GM18511 (cell line): ENCODE data around the gene PCSK2.

Source experiments
- ATAC-seq: cut with Tn5 transposase; IDR thresholded peaks from one replicate; pipeline ENCODE4 v1.9.1; 2021; ENCODE audit warnings: mild to moderate bottlenecking, moderate library complexity; ENCODE audit not compliant: unreplicated experiment

Gene PCSK2

DNA sequence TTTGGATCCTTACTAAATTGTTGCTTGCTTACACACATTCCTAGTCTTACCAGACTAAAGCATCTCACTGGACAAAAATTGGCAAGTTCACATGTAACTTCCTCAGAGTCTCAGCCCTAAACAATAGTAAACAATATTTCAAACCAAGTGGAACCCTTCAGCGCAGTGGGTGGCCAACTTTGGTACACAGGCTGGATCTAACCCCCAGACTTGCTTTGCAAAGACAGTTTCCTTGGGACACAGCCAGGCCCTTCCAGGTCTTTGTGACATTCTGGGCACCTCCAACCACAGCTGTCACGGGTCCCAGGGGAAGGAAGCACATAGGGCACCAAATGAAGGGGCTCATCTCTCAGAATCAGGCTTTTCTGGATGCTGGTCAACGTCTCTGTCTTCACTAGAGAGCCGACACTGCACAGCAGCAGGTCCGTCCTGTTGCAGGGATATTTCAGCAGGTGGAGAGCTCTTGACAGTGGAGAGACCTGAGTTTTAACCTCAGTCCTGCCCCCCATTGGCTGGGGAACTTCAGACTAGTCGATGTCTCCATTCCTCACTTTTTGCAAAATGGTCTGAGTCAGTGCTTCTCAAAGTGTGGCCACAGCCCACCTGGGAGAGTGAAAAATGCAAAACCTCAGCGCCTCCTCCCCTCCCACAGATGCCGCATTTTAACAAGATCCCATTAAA, 212.9 kb downstream of the PCSK2 start:
- ATAC-seq: no peak

DNA sequence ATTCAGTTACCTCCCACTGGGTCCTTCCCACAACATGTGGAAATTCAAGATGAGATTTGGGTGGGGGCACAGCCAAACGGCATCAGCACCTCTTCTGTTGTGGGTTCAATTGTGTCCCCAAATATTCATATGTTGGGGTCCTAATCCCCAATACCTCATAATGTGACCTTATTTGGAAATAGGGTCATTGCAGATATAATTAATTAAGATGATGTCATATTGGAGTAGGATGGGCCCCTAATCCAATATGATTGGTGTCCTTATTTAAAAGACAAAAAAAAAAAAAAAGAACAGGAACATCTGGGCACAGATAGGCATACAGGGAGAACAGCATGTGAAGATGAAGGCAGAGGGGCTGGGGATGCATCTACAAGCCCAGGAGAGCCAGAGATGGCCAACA, 214.9 kb downstream of the PCSK2 start:
- no peak for ATAC-seq

DNA sequence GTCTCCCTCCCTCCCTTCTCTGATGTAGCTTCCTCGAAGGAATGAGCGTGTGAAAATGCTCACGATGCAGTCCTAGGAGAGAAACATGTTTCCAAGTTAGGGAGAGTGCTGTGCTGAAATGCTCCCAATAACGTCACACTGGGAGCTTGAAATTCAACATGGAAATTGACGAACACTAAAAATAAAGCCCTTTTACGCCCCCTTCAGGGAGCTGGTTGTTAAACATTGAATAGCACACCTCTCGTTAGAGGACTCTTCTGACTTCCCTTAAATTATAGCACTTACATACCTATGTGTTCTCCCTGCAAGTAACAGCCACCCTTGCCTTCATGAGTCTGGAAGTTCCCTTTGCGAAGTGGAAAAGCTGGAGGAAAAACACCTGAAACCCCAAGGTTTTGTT, 215.7 kb downstream of the PCSK2 start:
- no peak for ATAC-seq

DNA sequence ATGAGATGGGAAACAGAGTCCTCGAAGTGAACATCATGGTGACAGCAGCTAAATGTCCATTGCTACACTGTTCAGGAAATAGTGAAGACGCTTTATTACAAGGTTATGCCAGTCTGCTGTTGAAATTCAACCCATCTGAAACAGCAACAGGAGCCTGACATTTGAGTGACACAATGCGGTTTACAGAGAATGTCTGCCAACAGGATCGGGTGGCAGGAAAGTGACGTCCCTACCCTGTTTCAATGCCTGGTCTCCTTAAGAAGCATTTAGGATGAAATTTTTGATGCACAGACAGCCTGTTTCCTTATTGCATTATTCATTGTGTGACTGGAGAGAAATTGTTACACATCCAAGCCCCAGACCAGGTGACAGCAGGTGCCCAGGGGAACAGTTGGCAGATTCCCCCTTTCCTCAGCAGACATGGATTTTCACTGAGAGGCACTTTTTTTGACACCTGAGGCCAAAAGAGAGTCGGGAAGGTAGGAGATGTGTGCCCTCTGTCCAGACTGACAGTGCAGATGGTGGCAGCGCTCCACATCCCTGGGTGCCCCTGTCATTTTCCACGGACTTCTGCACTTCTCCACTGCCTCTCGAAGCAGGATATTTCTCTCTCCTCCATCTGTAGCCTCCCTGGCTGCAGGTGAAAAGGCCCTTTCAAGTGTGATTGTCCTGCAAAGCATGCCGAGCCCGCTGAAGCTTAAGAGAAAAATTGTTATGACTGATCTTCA, 216.5 kb downstream of the PCSK2 start:
- no peak for ATAC-seq

DNA sequence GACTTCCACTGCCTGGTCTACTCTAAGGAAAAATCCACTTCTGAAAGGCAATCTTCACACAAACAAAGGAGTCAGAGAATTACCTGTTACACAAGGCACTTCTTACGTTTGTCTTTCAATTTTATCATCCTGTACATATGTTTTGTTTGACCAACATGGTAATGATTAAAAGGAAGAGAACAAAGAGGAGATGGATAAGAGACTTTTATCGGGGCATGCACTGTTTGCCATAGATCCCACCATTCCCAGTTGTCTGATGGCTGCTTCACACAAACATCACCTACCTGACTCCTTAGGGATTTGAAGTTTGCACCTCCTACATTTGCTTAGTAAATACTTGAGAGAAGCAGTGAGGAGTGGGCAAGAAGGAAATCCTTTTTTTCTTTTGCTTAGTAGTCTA, 217.3 kb downstream of the PCSK2 start:
- no peak for ATAC-seq

DNA sequence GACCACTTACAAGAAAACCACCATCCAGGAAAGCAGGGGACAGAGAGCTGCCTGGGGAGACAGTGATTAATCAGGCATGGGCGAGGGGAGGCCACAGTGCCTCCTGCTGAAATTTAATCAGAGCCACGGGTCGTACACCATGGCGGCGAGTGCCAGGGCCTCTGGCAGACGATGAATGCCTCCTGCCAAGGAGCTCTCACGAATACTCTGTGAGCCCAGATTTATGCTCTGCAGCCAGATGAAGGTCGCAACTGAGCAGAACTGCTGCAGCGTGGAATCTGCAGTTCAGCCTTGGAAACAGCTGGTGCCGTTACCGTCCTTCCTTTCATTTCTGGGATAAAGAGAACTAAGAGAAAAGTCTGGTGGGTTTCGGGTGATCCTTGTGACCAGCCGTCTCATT, 218.7 kb downstream of the PCSK2 start:
- ATAC-seq: no peak

DNA sequence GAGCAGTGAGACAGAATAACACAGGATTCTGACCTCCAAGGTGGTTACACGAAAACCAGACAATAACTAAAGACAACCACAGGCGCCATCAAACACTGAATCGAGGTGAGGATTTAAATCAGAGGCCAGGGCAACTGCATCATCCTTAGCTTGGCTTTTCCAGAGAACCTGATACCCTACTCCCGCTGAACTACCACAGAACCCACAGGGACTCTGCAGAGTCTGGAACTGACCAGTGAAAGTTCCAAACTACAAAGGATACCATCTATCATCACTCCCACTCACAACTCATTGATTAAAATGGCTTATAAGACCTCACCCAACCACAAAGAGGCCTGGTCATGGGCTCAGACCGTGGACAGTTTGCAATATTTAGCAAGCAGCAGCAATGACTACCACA, 219.3 kb downstream of the PCSK2 start:
- ATAC-seq: no peak

DNA sequence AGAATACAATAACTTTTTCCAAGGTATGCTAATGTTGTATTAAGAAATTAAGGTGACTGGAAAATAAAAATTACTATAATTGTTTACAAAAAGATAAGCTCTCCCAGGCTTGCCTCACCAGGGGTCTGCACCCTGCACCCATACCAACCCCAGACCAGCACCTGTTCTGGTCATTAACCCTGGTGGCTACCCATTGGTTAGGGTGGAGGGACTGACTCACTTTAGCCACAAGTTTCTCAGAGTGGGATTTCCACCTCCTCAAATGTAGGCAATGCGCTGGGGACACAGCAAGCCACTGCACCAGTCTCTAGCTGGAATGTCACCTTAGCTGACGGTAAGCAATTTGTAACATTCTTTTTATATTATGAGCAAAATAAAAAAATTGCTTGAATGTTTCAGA, 221.2 kb downstream of the PCSK2 start:
- no peak for ATAC-seq

DNA sequence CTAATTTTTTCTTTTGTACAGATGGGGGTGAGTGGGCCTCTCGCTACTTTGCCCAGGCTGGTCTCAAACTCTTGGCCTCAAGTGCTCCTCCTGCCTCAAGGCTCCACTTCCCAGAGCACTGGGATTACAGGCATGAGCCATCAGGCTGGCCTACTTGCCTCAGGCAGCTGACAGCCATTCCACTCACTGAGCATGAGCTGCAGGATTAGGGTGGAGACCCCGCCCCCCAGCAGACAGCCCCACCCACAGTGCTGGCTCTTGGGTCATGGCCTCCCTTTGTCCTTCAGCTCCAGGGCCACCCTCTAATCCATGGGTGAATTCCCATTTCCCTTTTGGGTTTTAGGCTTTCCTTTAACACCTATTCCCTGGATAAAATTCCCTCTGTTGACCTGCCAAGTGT, 222.2 kb downstream of the PCSK2 start:
- ATAC-seq: no peak

DNA sequence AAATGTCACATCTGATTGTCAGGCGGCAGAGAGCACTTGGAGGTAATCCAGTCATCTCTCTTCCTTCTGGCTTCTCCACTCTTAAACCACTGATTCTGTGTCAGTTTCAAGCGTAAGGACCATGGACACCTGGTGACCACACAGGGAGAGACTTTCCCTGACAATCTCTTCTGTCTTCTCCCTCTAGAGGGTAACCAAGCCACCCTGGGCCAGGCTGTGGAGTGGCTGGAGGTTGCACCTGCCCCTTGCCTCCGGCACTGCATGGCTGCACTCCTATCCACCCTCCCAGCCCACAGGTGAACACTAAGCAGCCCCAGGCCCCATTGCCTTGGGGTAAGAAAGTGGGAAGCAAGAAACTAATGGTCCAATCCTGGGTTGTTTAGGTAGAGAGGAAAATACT, 225.6 kb downstream of the PCSK2 start:
- ATAC-seq: no peak

DNA sequence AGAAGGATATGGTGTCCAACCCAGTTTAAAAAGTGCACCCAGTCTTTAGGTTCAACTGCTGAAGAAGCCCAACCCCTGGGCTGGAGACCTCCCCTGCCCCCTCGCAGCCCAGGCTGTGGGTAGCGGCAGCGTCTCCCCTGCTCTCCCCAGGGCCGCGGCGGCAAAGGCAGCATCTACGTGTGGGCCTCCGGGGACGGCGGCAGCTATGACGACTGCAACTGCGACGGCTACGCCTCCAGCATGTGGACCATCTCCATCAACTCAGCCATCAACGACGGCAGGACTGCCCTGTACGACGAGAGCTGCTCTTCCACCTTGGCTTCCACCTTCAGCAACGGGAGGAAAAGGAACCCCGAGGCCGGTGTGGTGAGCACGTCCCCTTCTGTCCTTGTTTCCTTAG, 226.8 kb downstream of the PCSK2 start:
- no peak for ATAC-seq

DNA sequence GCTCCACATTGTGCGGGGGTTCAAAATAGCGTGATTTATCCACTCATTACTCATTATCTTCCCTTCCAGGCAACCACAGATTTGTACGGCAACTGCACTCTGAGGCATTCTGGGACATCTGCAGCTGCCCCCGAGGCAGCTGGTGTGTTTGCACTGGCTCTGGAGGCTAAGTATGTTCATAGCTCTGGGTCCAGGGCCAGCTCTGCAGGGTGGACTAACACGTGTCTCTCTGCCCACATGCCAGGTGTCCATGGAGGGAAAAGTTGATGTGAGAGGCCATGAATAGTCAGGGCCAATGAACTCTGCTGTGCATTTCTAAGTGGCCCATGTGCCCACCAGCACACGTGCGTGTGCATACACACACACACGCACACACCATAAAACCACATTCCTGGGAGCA, 229.4 kb downstream of the PCSK2 start:
- no peak for ATAC-seq

DNA sequence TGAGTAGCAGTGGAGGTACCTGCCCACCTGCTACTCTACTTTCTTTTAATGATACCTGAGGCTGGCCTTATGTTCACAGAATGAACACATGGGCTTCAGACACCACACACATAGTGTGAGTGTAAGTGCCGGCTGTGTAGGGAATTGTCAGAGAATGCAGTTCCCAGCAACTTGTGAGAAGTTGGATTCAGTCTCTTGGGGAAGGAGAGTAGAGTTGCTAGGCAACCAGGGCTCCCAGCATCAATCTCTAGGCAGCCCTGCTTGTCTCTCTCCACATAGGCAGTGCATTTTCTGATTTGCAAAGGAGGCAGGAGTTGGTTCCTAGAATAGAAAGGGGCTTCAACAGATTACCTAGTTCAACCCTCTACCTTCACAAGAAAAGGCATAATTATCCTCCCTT, 230.2 kb downstream of the PCSK2 start:
- ATAC-seq: no peak

DNA sequence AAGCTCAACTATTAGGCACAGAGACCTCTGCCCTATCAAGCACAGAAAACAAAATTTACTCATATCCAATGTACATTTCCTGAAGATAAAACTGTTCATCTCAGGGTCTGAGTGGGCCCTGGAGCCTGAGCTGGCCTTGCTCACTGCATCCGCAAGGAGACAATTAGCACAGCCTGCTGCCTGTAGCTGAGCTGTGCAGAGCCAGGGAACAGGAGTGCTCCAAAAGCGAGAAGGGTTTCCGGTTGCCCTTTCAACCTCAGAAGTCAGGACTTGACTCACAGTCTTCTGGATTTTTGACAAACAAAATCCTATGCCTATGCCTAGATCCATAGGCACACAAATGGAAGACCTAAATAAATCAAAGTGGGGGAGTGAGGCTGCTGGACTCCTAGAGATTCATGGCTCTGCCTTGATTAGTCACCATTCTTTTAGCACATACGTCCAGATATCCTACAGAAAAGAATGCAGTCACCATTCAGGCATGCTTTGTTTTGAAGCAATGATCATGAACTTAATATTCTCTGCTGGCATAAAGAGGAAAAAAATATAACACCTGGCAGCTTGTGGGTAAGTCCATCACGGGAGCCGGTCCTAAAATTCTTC, 230.8 kb downstream of the PCSK2 start:
- no peak for ATAC-seq

DNA sequence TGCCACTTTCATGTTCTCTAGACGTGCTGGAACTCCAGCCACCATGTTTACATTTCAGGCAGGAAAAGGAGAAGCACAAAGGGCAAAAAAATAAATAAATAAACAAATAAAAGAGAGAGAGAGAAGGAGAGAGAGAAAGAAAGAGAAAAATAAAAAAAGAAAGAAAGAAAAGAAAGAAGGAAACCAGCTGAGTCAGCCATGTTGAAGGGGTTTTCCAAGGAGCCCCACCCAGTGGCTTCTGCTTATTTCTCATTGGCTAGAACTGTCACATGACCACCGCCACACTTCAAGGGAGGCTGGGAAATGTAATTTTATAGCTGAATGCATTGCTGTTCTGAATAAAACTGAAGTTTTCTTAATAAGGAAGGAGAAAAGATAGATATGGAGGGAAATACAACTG, 233.3 kb downstream of the PCSK2 start:
- ATAC-seq: no peak

DNA sequence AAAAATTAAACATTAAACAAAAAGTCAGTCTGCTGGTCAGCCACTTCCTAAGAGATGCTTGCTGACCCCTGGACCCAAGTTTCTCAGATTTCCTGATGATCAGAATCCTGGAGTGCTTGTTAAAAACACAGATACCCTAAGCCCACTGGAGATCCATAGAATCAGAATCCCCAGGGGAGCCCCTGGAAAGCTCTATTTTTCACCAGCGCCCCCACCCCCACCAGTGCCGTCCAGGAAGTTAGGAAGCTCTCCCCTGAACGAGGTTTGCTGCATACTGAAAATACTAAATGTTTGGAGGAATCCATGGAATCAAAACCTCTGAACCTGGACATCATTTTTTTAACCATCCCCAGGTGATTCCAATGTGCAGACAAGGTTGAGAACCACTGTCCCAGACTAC, 235.1 kb downstream of the PCSK2 start:
- no peak for ATAC-seq

DNA sequence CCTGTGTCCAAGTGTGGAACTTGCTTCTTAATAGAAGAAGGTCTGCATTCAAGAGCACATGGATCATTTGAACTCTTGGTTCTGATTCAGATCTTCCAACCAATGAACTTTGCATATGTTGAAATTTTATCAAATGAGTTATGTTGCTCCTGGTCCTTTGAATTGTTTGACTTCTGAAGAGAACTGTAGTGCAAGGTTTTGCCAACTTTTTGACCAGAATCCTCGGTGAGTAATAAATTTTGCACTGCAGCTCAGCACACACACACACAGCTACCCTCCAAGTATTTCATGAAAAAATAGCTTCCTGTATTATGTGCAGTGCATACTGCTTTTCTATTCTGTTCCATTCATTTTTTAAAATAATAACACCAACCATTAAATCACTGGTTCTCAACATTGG, 236.9 kb downstream of the PCSK2 start:
- no peak for ATAC-seq

DNA sequence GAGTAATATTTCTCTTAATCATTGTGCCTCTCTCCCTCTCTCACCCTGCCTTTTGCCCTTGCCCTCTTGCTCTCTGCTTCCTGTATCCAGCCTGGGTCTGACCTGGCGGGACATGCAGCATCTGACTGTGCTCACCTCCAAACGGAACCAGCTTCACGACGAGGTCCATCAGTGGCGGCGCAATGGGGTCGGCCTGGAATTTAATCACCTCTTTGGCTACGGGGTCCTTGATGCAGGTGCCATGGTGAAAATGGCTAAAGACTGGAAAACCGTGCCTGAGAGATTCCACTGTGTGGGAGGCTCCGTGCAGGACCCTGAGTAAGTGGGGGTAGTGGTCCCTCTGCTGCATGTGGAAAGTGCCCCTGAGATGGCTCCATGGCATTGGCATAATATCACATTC, 238.4 kb downstream of the PCSK2 start:
- no peak for ATAC-seq

DNA sequence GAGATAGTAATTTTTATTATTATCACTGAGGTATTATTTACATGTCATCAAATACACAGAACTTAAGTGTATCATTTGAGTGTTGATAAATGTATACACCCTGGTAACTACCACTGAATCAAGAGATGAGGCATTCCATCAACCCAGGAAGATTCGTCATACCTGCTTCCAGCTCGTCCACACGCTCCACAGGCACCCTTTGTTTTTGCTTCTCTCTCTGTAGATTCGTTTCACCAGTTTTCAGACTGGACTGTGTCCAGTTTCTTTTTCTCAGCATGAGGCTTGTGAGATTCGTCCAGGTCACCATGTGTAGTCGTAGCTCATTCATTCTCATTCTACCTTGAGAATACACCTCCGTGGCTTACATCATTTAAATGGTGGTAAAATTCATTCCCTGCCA, 239.8 kb downstream of the PCSK2 start:
- no peak for ATAC-seq

DNA sequence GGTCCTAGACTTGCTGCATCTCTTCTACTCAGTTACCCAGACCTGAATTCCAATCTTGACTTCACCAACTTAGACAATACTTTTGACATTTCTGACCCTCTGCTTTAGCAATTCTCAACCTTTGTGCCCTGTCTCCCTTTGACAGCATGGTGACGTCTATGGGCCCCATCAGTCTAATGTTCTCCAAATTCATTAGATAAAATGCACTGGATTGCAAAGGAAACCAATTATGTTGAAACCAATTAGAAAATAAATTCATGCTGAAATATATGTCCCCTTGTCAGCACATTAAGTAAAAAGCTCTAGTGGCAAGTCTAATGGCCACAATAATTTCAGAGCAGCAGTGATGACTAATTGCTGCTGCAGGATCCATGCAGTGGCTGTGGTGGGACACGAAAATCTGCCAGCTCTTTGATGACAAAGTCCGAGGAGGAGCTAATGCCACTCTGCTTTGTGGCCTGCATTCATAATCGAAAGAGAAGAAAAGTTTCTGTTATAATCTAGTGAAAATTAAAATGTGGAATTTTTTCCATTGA, 240.3 kb downstream of the PCSK2 start:
- no peak for ATAC-seq

DNA sequence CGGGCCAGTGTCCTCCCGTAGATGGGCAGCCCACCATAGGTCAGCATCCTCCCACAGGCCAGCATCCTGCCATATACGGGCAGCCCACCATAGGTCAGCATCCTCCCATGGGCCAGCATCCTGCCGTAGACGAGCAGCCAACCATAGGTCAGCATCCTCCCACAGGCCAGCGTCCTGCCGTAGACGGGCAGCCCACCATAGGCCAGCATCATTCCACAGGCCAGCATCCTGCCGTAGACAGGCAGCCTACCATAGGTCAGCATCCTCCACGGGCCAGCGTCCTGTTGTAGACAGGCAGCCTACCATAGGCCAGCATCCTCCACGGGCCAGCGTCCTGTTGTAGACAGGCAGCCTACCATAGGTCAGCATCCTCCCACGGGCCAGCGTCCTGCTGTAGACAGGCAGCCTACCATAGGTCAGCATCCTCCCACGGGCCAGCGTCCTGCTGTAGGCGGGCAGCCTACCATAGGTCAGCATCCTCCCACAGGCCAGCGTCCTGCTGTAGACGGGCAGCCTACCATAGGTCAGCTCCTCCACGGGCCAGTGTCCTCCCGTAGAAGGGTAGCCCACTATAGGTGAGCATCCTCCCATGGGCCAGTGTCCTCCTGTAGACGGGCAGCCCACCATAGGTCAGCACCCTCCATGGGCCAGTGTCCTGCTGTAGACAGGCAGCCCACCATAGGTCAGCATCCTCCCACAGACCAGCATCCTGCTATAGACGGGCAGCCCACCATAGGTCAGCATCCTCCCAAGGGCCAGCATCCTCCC, 241.4 kb downstream of the PCSK2 start:
- ATAC-seq: no peak
